OCI-LY7 (cell line): ENCODE data around the gene CACNA2D2. TPM values are rescaled to one million over a fixed set of nuclear protein-coding genes. Genes with fewer than 3 reads are reported as not detected.

Source experiments
- BruUV-seq: library from RNA; stranded (reverse); fragments of 400-500 nt; replicated peaks from 2 replicates; lab custom pipeline; 2021; lab: Mats Ljungman, UMichigan
- CTCF ChIA-PET: fragments of 300-600 bp; sonication (Branson Sonifier 250); formaldehyde crosslinking; loops from one replicate; lab custom pipeline; 2022; ENCODE audit warnings: antibody characterized with exemption; ENCODE audit not compliant: unreplicated experiment; lab: Charles Lee
- POLR2A ChIA-PET: fragments of 300-600 bp; sonication (Branson Sonifier 250); formaldehyde crosslinking; loops from one replicate; lab custom pipeline; 2022; ENCODE audit warnings: antibody characterized with exemption; lab: Charles Lee
- DNase-seq: peaks from one replicate; pipeline ENCODE4 v3.0.0-alpha.2; 2015; ENCODE audit warnings: low spot score
- H2AFZ ChIP-seq: fragments of 200-600 bp; sonication (generic), shearing (Covaris generic); 2 replicates; pipeline ENCODE4 v1.6.1; 2014; ENCODE audit warnings: mild to moderate bottlenecking, antibody characterized with exemption, low read length, moderate library complexity
- H3K27ac ChIP-seq: fragments of 200-600 bp; sonication (generic); 2 replicates; pipeline ENCODE4 v1.5.1; 2014; ENCODE audit warnings: mixed run types, low read depth, mild to moderate bottlenecking, moderate library complexity, low read length, inconsistent platforms; ENCODE audit not compliant: poor library complexity, severe bottlenecking
- H3K36me3 ChIP-seq: fragments of 200-600 bp; sonication (generic); 2 replicates; pipeline ENCODE4 v1.6.1; 2014; ENCODE audit warnings: mild to moderate bottlenecking, antibody characterized with exemption, low read length, moderate library complexity, mixed read lengths; ENCODE audit not compliant: insufficient read depth
- H3K4me1 ChIP-seq: fragments of 200-600 bp; sonication (generic); 2 replicates; pipeline ENCODE4 v1.5.1; 2014; ENCODE audit warnings: mild to moderate bottlenecking, low read length; ENCODE audit not compliant: insufficient read depth, poor library complexity, severe bottlenecking
- H3K4me2 ChIP-seq: fragments of 200-600 bp; sonication (generic); 2 replicates; pipeline ENCODE4 v1.6.1; 2014; ENCODE audit warnings: mild to moderate bottlenecking, low read length
- H3K4me3 ChIP-seq: fragments of 200-600 bp; sonication (generic); 2 replicates; pipeline ENCODE4 v1.5.1; 2014; ENCODE audit warnings: mild to moderate bottlenecking, low read depth, low read length; ENCODE audit not compliant: poor library complexity, severe bottlenecking
- H3K79me2 ChIP-seq: fragments of 200-600 bp; sonication (generic); 2 replicates; pipeline ENCODE4 v1.6.1; 2016; ENCODE audit warnings: low read depth, mild to moderate bottlenecking, low read length, moderate library complexity, mixed read lengths; ENCODE audit not compliant: insufficient read depth
- H3K9me2 ChIP-seq: fragments of 200-600 bp; sonication (generic); 2 replicates; pipeline ENCODE4 v1.6.1; 2016; ENCODE audit warnings: mild to moderate bottlenecking, low read length, mixed read lengths; ENCODE audit not compliant: insufficient read depth
- H3K9me3 ChIP-seq: fragments of 200-600 bp; sonication (generic); 2 replicates; pipeline ENCODE4 v1.6.1; 2014; ENCODE audit warnings: mild to moderate bottlenecking, mixed run types, low read length, mixed read lengths
- H4K20me1 ChIP-seq: fragments of 200-600 bp; sonication (generic); 2 replicates; pipeline ENCODE4 v1.6.1; 2014; ENCODE audit warnings: mild to moderate bottlenecking, antibody characterized with exemption, low read length, moderate library complexity, mixed read lengths; ENCODE audit not compliant: insufficient read depth
- EZH2phosphoT487 ChIP-seq: fragments of 200-600 bp; sonication (generic); IDR thresholded peaks from 2 replicates; pipeline ENCODE4 v1.6.1; 2018; ENCODE audit warnings: low read depth, borderline replicate concordance, mild to moderate bottlenecking, mixed run types, antibody characterized with exemption, low read length, moderate library complexity, mixed read lengths
- intact Hi-C: fragments of 100-400 bp; cut with micrococcal nuclease; formaldehyde crosslinking; loops from one replicate; pipeline ENCODE4 v1.10.0; 2022; ENCODE audit not compliant: unreplicated experiment
- total RNA-seq, 2 experiments: library from RNA; depleted of rRNA in 1 of 2; stranded (reverse); fragments of >200 nt in 1 of 2; shearing (Covaris generic) in 1 of 2; gene quantifications; 2 replicates each; pipeline ENCODE4 v1.2.3, GENCODE V29; 2014 to 2022
- TF ChIP-seq, protein P1 (sequence below): fragments of 200-600 bp; sonication (generic); conservative IDR thresholded peaks from 2 replicates; pipeline ENCODE4 v1.5.1; 2014; ENCODE audit warnings: mild to moderate bottlenecking, antibody characterized with exemption, low read length, moderate library complexity, mixed read lengths

Gene CACNA2D2
- total RNA-seq, 2 experiments from 2014 or later: 0.09 to 0.21 TPM

DNA sequence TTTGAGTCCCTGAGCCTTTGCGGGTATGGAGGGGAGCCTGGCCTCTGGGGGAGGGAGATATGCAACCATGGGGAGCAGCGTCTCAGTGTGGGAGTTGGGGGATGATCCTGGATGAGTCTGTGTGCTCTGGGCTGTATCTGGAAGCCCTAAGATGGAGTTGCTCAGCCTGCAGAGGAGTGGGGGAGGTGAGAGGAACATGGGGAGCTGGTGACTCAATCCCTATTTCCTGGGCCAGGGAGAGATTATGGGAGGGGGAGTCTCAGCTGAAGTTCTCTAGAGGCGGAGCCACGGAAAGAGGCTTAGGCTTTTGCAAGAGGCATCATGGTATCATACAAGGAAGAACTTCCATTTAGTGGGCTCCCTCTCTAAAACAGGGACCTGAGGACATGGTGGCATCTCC lies 84.6 kb downstream of the CACNA2D2 start:
- intact Hi-C loops: no loop called here
- no peak for DNase-seq
- H3K4me3 ChIP-seq: no peak overlapping the region
- no peaks in the 10 kb centered on the region for H3K9me2 ChIP-seq
- no peak overlapping the region for H2AFZ ChIP-seq
- H3K36me3 ChIP-seq: no peaks in the 10 kb centered on the region
- H3K4me2 ChIP-seq: no peak overlapping the region
- H3K79me2 ChIP-seq: no peaks in the 10 kb centered on the region
- H3K27ac ChIP-seq: no peak overlapping the region
- CTCF ChIA-PET: no interaction called here
- H3K9me3 ChIP-seq: no peaks in the 10 kb centered on the region
- no peak for TF ChIP-seq EZH2phosphoT487
- TF ChIP-seq, protein P1, sequence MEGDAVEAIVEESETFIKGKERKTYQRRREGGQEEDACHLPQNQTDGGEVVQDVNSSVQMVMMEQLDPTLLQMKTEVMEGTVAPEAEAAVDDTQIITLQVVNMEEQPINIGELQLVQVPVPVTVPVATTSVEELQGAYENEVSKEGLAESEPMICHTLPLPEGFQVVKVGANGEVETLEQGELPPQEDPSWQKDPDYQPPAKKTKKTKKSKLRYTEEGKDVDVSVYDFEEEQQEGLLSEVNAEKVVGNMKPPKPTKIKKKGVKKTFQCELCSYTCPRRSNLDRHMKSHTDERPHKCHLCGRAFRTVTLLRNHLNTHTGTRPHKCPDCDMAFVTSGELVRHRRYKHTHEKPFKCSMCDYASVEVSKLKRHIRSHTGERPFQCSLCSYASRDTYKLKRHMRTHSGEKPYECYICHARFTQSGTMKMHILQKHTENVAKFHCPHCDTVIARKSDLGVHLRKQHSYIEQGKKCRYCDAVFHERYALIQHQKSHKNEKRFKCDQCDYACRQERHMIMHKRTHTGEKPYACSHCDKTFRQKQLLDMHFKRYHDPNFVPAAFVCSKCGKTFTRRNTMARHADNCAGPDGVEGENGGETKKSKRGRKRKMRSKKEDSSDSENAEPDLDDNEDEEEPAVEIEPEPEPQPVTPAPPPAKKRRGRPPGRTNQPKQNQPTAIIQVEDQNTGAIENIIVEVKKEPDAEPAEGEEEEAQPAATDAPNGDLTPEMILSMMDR: no peak
- H4K20me1 ChIP-seq: no peaks in the 10 kb centered on the region; the same call in 1 of the 2 replicates
- BruUV-seq: no TSS peak
- POLR2A ChIA-PET: no interaction called here
- H3K4me1 ChIP-seq: no peaks in the 10 kb centered on the region

- no TSS peak for BruUV-seq
- Histone ChIP-seq H3K36me3 (no peaks in the 10 kb centered on the region), H3K79me2 (no peaks in the 10 kb centered on the region), H4K20me1 (no peaks in the 10 kb centered on the region; the same call in 1 of the 2 replicates), H3K27ac (no peak overlapping the region), H3K4me3 (no peak overlapping the region), H3K4me1 (no peaks in the 10 kb centered on the region), H3K9me2 (no peaks in the 10 kb centered on the region), H3K9me3 (no peaks in the 10 kb centered on the region), H2AFZ (no peak overlapping the region), H3K4me2 (no peak overlapping the region)
- POLR2A ChIA-PET: no interaction called here
- no peak for DNase-seq
- CTCF ChIA-PET: no interaction called here
- TF ChIP-seq EZH2phosphoT487: no peak
- TF ChIP-seq, protein P1: no peak
- intact Hi-C loops: no loop called here
Measured at GRCh38 chr3:50417637-50418033, 85.8 kb downstream of the CACNA2D2 start.

- no peaks in the 10 kb centered on the region for H3K9me3 ChIP-seq
- H3K27ac ChIP-seq: no peak overlapping the region
- no peaks in the 10 kb centered on the region for H4K20me1 ChIP-seq
- DNase-seq: no peak
- TF ChIP-seq, protein P1: no peak
- no peak for TF ChIP-seq EZH2phosphoT487
- intact Hi-C loops: no loop called here
- no peaks in the 10 kb centered on the region for H3K36me3 ChIP-seq
- no peak overlapping the region for H3K4me3 ChIP-seq
- no peak overlapping the region for H2AFZ ChIP-seq
- BruUV-seq: no TSS peak
- no peaks in the 10 kb centered on the region for H3K9me2 ChIP-seq
- POLR2A ChIA-PET: no interaction called here
- H3K79me2 ChIP-seq: no peaks in the 10 kb centered on the region
- H3K4me1 ChIP-seq: no peaks in the 10 kb centered on the region
- H3K4me2 ChIP-seq: no peak overlapping the region
- CTCF ChIA-PET: no interaction called here
Measured at GRCh38 chr3:50416736-50417636, 86.4 kb downstream of the CACNA2D2 start.
